Middle frontal gyrus (tissue), 1 donor: ENCODE data around the gene ACVRL1.

ENCODE experiments used
- DNase-seq: peaks from one replicate; pipeline ENCODE4 v3.0.0-alpha.2; 2015; ENCODE audit warnings: low spot score; ENCODE audit errors: extremely low spot score

ACVRL1 gene

GRCh38 chr12:51942056-51942455 lies 34.8 kb downstream of the ACVRL1 start:
- DNase-seq: no peak

- no peak for DNase-seq
Measured at GRCh38 chr12:51942501-51943000, 35.2 kb downstream of the ACVRL1 start.

GRCh38 chr12:51943346-51943745 lies 36.0 kb downstream of the ACVRL1 start:
- no peak for DNase-seq

- DNase-seq: no peak
Measured at GRCh38 chr12:51944608-51945233, 37.4 kb downstream of the ACVRL1 start.

- no peak for DNase-seq
Measured at GRCh38 chr12:51947246-51947996, 40.1 kb downstream of the ACVRL1 start.

GRCh38 chr12:51948066-51948465 lies 40.8 kb downstream of the ACVRL1 start:
- no peak for DNase-seq

- no peak for DNase-seq
Measured at GRCh38 chr12:51949342-51950030, 42.2 kb downstream of the ACVRL1 start.

GRCh38 chr12:51950682-51951198 lies 43.4 kb downstream of the ACVRL1 start:
- DNase-seq: no peak

- peak; percentile 88 for DNase-seq
Measured at GRCh38 chr12:51951199-51951842, 44.0 kb downstream of the ACVRL1 start, which contains the start of gene ACVR1B. Gene ACVR1B (plus strand): TSS chr12:51951699. CDS start chr12:51951744, 45 bp downstream.

GRCh38 chr12:51951843-51952722 lies 44.8 kb downstream of the ACVRL1 start:
- no peak for DNase-seq

- DNase-seq: no peak
Measured at GRCh38 chr12:51953089-51953488, 45.8 kb downstream of the ACVRL1 start.

- no peak for DNase-seq
Measured at GRCh38 chr12:51953864-51954263, 46.6 kb downstream of the ACVRL1 start.

GRCh38 chr12:51954561-51955361 lies 47.5 kb downstream of the ACVRL1 start:
- no peak for DNase-seq

GRCh38 chr12:51955702-51956101 lies 48.4 kb downstream of the ACVRL1 start:
- DNase-seq: no peak

- DNase-seq: no peak
Measured at GRCh38 chr12:51958542-51958941, 51.2 kb downstream of the ACVRL1 start.

GRCh38 chr12:51959211-51959610 lies 51.9 kb downstream of the ACVRL1 start:
- DNase-seq: no peak

GRCh38 chr12:51959921-51960320 lies 52.6 kb downstream of the ACVRL1 start:
- no peak for DNase-seq

- DNase-seq: no peak
Measured at GRCh38 chr12:51960488-51960887, 53.2 kb downstream of the ACVRL1 start.

GRCh38 chr12:51960890-51961289 lies 53.6 kb downstream of the ACVRL1 start:
- no peak for DNase-seq

- no peak for DNase-seq
Measured at GRCh38 chr12:51961834-51962233, 54.5 kb downstream of the ACVRL1 start.
